Esophagus squamous epithelium (tissue), 5 donors: ENCODE data around the gene CUBN. TPM values are rescaled to one million over a fixed set of nuclear protein-coding genes. Genes with fewer than 3 reads are reported as not detected.

Source experiments
- DNase-seq: peaks from one replicate; lab custom pipeline; 2025; lab: John Stamatoyannopoulos, UW
- H3K27ac ChIP-seq, 4 donors: fragments of 200-600 bp; sonication (generic); one replicate each; pipeline ENCODE4 v1.5.1; 2016 to 2019; ENCODE audit warnings: mild to moderate bottlenecking in 1 of 4
- H3K27me3 ChIP-seq, 4 donors: fragments of 200-600 bp; sonication (generic); 1 replicate in 3 of 4; 2 replicates in 1 of 4; pipeline versions ENCODE4 v1.5.1 to v1.6.0; 2017 to 2021; ENCODE audit warnings: antibody characterized with exemption in 1 of 4
- H3K36me3 ChIP-seq, 3 donors: fragments of 200-600 bp; sonication (generic); one replicate each; pipeline ENCODE4 v1.5.1; 2016 to 2019
- H3K4me1 ChIP-seq, 3 donors: fragments of 200-600 bp; sonication (generic); one replicate each; pipeline ENCODE4 v1.5.1; 2017 to 2019
- H3K4me3 ChIP-seq, 4 donors: fragments of 200-600 bp; sonication (generic); 1 replicate in 3 of 4; 2 replicates in 1 of 4; pipeline ENCODE4 v1.5.1; 2016 to 2019; ENCODE audit warnings: mild to moderate bottlenecking in 2 of 4, moderate library complexity in 1 of 4
- H3K9me3 ChIP-seq, 3 donors: fragments of 200-600 bp; sonication (generic); one replicate each; pipeline ENCODE4 v1.5.1; 2016 to 2019
- POLR2A ChIP-seq, 4 donors: fragments of 450-650 bp; IDR thresholded peaks; one replicate each; pipeline ENCODE4 v1.6.1; 2017; ENCODE audit warnings: antibody characterized with exemption in 4 of 4, mild to moderate bottlenecking in 4 of 4, moderate library complexity in 3 of 4
- WGBS, 2 donors: methylation state at CpG; one replicate each; pipeline ENCODE4 v1.1.5; 2018; 5-methylcytosine and 5-hydroxymethylcytosine counted together
- intact Hi-C: fragments of 100-400 bp; cut with DNase I; formaldehyde crosslinking; loops from one replicate; pipeline ENCODE4 v1.15.0; 2022
- total RNA-seq, 4 donors: library from RNA; depleted of rRNA; stranded (reverse); fragments of >200 nt; gene quantifications; one replicate each; pipeline ENCODE4 v1.1.0, GENCODE V29; 2016
- TF ChIP-seq, protein P1 (sequence below), 6 experiments: fragments of 450-650 bp in 4 of 6; fragments of 200-600 bp in 2 of 6; sonication (generic) in 2 of 6; IDR thresholded peaks; one replicate each; pipeline ENCODE4 v1.5.1; 2016 to 2019; ENCODE audit warnings: antibody characterized with exemption in 6 of 6, mild to moderate bottlenecking in 4 of 6, moderate library complexity in 4 of 6
- donor health status: DM: yes; HTN: yes; CAD: no.

Gene CUBN
- total RNA-seq, 4 donors from 2014 or later: 0.15 to 0.83 (median 0.51) TPM

DNA sequence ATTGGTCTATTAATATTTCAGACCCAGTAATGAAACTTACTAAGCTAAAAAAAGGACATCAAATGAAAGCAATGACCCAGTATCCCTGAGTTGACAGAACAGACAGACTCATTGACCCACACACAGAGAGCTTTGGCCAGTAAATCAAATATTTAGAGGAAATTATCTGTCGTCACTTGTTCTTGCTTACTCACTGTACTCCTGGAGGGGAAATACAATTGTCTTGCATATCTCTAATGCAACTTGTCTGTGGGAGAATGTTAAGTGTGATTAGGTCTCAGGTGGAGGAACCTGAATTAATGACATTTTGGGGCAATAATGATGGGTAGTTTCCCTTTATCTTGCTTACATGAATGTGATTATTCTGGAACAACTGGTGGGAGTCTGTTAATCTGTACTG, 80.4 kb downstream of the CUBN start:
- intact Hi-C loops: no loop called here
- Histone ChIP-seq H3K36me3 (no peaks in the 10 kb centered on the region), H3K27ac (no peak overlapping the region), H3K9me3 (no peaks in the 10 kb centered on the region), H3K4me1 (no peaks in the 10 kb centered on the region), H3K4me3 (no peak overlapping the region), H3K27me3 (no peaks in the 10 kb centered on the region)
- WGBS, 2 donors: 50 to 61% methylated on average over 1 of the region's 1 CpG
- no peak for DNase-seq
- TF ChIP-seq POLR2A (IDR thresholded peaks at IDR 0.05): no peak

DNA sequence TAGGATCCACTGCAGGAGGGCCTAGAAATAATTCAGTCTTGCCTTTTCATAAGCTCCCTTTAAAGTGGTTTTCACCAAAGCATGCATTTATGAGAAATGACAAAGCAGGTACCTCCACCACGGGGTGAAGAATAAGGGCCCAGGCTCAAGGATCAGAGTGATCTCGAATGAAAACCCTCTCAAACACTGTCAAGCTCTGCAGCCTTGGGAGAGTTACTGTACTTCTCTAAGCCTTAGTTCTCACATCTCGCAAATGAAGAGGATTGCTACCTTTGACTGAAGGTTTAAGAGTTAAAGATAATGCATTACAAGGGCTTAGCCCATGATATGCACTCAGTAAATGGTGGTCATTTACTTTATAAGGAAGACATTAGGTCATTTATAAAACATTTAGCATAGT, 81.7 kb downstream of the CUBN start:
- 68 to 85% methylated on average over 3 of the region's 3 CpGs for WGBS, 2 donors
- no peaks in the 10 kb centered on the region for H3K36me3 ChIP-seq
- no peak overlapping the region for H3K4me3 ChIP-seq
- no peak for DNase-seq
- H3K4me1 ChIP-seq: no peaks in the 10 kb centered on the region
- H3K9me3 ChIP-seq: no peaks in the 10 kb centered on the region
- intact Hi-C loops: no loop called here
- TF ChIP-seq, protein P1, sequence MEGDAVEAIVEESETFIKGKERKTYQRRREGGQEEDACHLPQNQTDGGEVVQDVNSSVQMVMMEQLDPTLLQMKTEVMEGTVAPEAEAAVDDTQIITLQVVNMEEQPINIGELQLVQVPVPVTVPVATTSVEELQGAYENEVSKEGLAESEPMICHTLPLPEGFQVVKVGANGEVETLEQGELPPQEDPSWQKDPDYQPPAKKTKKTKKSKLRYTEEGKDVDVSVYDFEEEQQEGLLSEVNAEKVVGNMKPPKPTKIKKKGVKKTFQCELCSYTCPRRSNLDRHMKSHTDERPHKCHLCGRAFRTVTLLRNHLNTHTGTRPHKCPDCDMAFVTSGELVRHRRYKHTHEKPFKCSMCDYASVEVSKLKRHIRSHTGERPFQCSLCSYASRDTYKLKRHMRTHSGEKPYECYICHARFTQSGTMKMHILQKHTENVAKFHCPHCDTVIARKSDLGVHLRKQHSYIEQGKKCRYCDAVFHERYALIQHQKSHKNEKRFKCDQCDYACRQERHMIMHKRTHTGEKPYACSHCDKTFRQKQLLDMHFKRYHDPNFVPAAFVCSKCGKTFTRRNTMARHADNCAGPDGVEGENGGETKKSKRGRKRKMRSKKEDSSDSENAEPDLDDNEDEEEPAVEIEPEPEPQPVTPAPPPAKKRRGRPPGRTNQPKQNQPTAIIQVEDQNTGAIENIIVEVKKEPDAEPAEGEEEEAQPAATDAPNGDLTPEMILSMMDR (IDR thresholded peaks at IDR 0.05): no peak
- no peak for TF ChIP-seq POLR2A (IDR thresholded peaks at IDR 0.05)
- H3K27ac ChIP-seq: no peak overlapping the region
- no peaks in the 10 kb centered on the region for H3K27me3 ChIP-seq

DNA sequence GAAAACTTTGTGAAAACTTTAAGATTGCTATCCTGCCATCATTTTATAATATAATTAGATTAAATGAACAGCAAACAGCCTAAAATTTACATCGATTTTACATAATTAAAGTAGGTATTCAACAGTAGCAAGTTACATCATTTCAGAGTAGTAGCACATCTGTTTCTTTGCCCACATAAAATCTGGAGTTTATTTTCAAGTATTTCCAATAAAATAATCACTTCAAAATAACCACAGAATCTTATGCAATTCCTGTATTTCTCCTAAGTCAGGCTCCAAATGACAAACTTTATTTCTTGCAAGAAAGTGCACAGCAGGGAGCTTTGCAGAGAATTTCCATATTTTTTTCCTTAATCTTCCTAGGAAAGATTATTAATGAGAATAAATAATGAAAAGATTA, 82.6 kb downstream of the CUBN start:
- WGBS, 2 donors: 57 to 83% methylated on average over 1 of the region's 1 CpG
- H3K27ac ChIP-seq: no peak overlapping the region
- H3K4me3 ChIP-seq: no peak overlapping the region
- H3K4me1 ChIP-seq: no peaks in the 10 kb centered on the region
- H3K36me3 ChIP-seq: no peaks in the 10 kb centered on the region
- no peak for DNase-seq
- no peak for TF ChIP-seq POLR2A (IDR thresholded peaks at IDR 0.05)
- TF ChIP-seq, protein P1 (IDR thresholded peaks at IDR 0.05): no peak
- H3K9me3 ChIP-seq: no peaks in the 10 kb centered on the region
- intact Hi-C loops: no loop called here
- no peaks in the 10 kb centered on the region for H3K27me3 ChIP-seq

DNA sequence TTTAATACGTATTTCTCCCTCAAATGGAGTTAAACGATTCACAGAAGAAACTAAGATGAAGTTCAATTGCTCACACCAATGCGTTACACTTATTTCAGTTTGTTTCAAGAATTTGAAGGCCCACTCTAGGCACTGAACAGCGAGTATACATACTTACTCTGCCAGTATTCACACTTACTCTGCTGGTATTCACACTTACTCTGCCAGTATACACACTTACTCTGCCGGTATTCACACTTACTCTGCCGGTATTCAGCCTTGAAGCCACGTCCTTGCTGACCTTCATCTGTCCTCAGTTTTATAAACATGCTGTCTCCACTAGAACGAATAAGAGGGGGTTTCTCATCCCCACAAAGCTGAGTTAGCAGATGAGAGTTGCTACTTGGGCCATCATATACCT, 86.0 kb downstream of the CUBN start:
- Histone ChIP-seq H3K9me3 (no peaks in the 10 kb centered on the region), H3K4me1 (no peaks in the 10 kb centered on the region), H3K27ac (no peak overlapping the region), H3K36me3 (no peaks in the 10 kb centered on the region), H3K27me3 (no peaks in the 10 kb centered on the region), H3K4me3 (no peak overlapping the region)
- intact Hi-C loops: no loop called here
- DNase-seq: no peak
- 77 to 80% methylated on average over 8 of the region's 8 CpGs for WGBS, 2 donors
- no peak for TF ChIP-seq POLR2A (IDR thresholded peaks at IDR 0.05)
- TF ChIP-seq, protein P1 (IDR thresholded peaks at IDR 0.05): no peak

DNA sequence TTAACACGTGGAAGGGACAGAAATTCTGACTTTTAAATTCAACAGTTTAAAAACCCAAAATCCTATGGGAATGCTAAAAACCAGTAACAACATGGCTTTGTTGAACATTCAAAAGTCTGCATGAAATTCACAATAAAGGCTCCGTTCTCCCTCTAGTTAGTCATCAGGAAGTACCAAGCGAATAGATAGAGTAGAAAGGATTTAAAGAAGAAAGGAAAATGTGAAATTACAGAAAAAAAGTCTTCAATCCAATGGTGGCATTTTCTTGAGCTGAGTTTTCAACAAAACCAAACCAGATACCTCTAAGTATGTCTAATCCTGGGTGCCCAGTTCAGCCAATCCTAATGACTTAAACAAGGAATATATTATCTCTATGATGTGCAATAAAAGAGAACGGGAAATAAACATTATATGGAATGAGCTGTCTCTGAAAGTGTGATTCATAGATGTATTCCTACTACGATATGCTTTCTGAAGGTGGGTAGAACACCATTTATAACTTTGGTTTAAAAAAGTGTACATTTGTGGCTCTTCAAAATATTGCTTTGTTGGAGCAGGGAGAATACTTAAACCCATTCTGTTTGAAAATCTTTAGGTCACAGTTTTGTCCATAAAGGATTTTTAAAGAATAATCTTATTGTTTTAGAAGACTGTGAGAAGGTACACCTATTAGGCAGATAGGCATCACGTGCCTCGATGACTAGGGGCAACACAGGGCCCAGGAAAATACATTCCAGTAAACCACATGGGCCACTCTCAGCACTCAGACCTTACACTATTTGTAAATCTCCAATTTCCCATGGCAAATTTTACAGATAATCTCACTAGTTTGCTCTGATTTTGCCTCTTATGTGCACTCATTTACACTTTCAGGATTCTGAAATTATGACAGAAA, 87.7 kb downstream of the CUBN start:
- 67 to 75% methylated on average over 7 of the region's 7 CpGs for WGBS, 2 donors
- H3K9me3 ChIP-seq: no peaks in the 10 kb centered on the region
- DNase-seq: no peak

More for the DNA sequence above, 87.7 kb downstream of the CUBN start:
- TF ChIP-seq POLR2A (IDR thresholded peaks at IDR 0.05): no peak
- TF ChIP-seq, protein P1 (IDR thresholded peaks at IDR 0.05): no peak
- H3K36me3 ChIP-seq: no peaks in the 10 kb centered on the region
- intact Hi-C loops: no loop called here
- H3K27me3 ChIP-seq: no peaks in the 10 kb centered on the region
- no peak overlapping the region for H3K4me3 ChIP-seq
- H3K4me1 ChIP-seq: no peaks in the 10 kb centered on the region
- H3K27ac ChIP-seq: no peak overlapping the region
